Smooth muscle cell (in vitro differentiated cells): ENCODE measurements around the gene SOX13. TPM values are rescaled to one million over a fixed set of nuclear protein-coding genes. Genes with fewer than 3 reads are reported as not detected.

Experiments
- DNase-seq: peaks from one replicate; lab custom pipeline; 2025; ENCODE audit not compliant: unreplicated experiment; lab: John Stamatoyannopoulos, UW
- H2AFZ ChIP-seq: fragments of 200-600 bp; sonication (generic); 2 replicates; pipeline ENCODE4 v1.6.0; 2016; ENCODE audit warnings: antibody characterized with exemption, low read depth, mild to moderate bottlenecking
- H3F3A ChIP-seq: fragments of 200-600 bp; sonication (generic); 2 replicates; pipeline ENCODE4 v1.6.0; 2017; ENCODE audit warnings: antibody characterized with exemption, low read depth
- H3K27ac ChIP-seq: fragments of 200-600 bp; sonication (generic); 2 replicates; pipeline ENCODE4 v1.5.1; 2016; ENCODE audit warnings: low read depth, mild to moderate bottlenecking
- H3K27me3 ChIP-seq: fragments of 200-600 bp; sonication (generic); 2 replicates; pipeline ENCODE4 v1.6.1; 2016; ENCODE audit warnings: low read depth, mild to moderate bottlenecking
- H3K36me3 ChIP-seq: fragments of 200-600 bp; sonication (generic); 2 replicates; pipeline ENCODE4 v1.5.1; 2016; ENCODE audit warnings: low read depth
- H3K4me1 ChIP-seq: fragments of 200-600 bp; sonication (generic); 2 replicates; pipeline ENCODE4 v1.5.1; 2016; ENCODE audit warnings: low read depth
- H3K4me2 ChIP-seq: fragments of 200-600 bp; sonication (generic); 2 replicates; pipeline ENCODE4 v1.6.0; 2016; ENCODE audit warnings: mild to moderate bottlenecking
- H3K4me3 ChIP-seq: fragments of 200-600 bp; sonication (generic); 2 replicates; pipeline ENCODE4 v1.5.1; 2016; ENCODE audit warnings: mild to moderate bottlenecking
- H3K79me2 ChIP-seq: fragments of 200-600 bp; sonication (generic); 2 replicates; pipeline ENCODE4 v1.6.0; 2016; ENCODE audit warnings: low read depth, mild to moderate bottlenecking
- H3K9ac ChIP-seq: fragments of 200-600 bp; sonication (generic); 2 replicates; pipeline ENCODE4 v1.6.0; 2016; ENCODE audit warnings: low read depth
- H3K9me3 ChIP-seq: fragments of 200-600 bp; sonication (generic); replicated peaks from 2 replicates; pipeline ENCODE4 v1.5.1; 2016; ENCODE audit warnings: low read depth
- H4K20me1 ChIP-seq: fragments of 200-600 bp; sonication (generic); 2 replicates; pipeline ENCODE4 v1.6.0; 2016; ENCODE audit warnings: low read depth
- CTCF ChIP-seq: fragments of 200-600 bp; sonication (generic); IDR thresholded peaks from 2 replicates; pipeline ENCODE4 v1.5.1; 2017; ENCODE audit warnings: borderline replicate concordance, mild to moderate bottlenecking, antibody characterized with exemption; ENCODE audit not compliant: insufficient read depth, poor library complexity, severe bottlenecking
- WGBS: methylation state at CpG from one replicate; pipeline ENCODE4 v1.1.7; 2016; ENCODE audit warnings: low lambda C conversion rate; 5-methylcytosine and 5-hydroxymethylcytosine counted together
- polyA plus RNA-seq: library from polyadenylated mRNA; unstranded; fragments of >200 nt; fragmentation: Nextera tagmentation; extraction: Ambion mirVana; gene quantifications from 2 replicates; pipeline ENCODE4 v1.2.1, GENCODE V29; 2016
- total RNA-seq: library from RNA; depleted of rRNA; stranded (reverse); fragments of >200 nt; gene quantifications from 2 replicates; pipeline ENCODE4 v1.2.3, GENCODE V29; 2014

SOX13 gene
- total and polyA plus RNA-seq, 2 experiments from 2014 or later = 0.41 to 2.3 TPM

GRCh38 chr1:204146309-204146708, 73.4 kb downstream of the SOX13 start:
- Histone ChIP-seq H4K20me1 (no peaks in the 10 kb centered on the region), H3K4me1 (no peaks in the 10 kb centered on the region), H3K27me3 (no peaks in the 10 kb centered on the region), H3F3A (no peaks in the 10 kb centered on the region), H3K4me2 (no peak overlapping the region), H3K27ac (no peak overlapping the region), H3K9me3 (no peaks in the 10 kb centered on the region), H3K9ac (no peak overlapping the region), H3K4me3 (no peak overlapping the region), H3K36me3 (no peaks in the 10 kb centered on the region), H2AFZ (no peak overlapping the region), H3K79me2 (no peaks in the 10 kb centered on the region)
- DNase-seq = no peak
- no peak for TF ChIP-seq CTCF
- 91% methylated on average over 6 of the region's 6 CpGs for WGBS

GRCh38 chr1:204146965-204147364, 74.0 kb downstream of the SOX13 start:
- 93% methylated on average over 7 of the region's 7 CpGs for WGBS

GRCh38 chr1:204147406-204148383, 74.8 kb downstream of the SOX13 start:
- Histone ChIP-seq H3K4me1 (no peaks in the 10 kb centered on the region), H2AFZ (no peak overlapping the region), H4K20me1 (no peaks in the 10 kb centered on the region), H3K9ac (no peak overlapping the region), H3K36me3 (no peaks in the 10 kb centered on the region), H3K4me2 (no peak overlapping the region), H3K27me3 (no peaks in the 10 kb centered on the region), H3K27ac (no peak overlapping the region), H3F3A (no peaks in the 10 kb centered on the region), H3K9me3 (no peaks in the 10 kb centered on the region), H3K4me3 (no peak overlapping the region), H3K79me2 (no peaks in the 10 kb centered on the region)
- 74% methylated on average over 13 of the region's 13 CpGs for WGBS
- DNase-seq = no peak
- TF ChIP-seq CTCF = no peak

More at GRCh38 chr1:204146965-204147364, 74.0 kb downstream of the SOX13 start:
- Histone ChIP-seq H2AFZ (no peak overlapping the region), H3K27me3 (no peaks in the 10 kb centered on the region), H4K20me1 (no peaks in the 10 kb centered on the region), H3K4me1 (no peaks in the 10 kb centered on the region), H3K4me3 (no peak overlapping the region), H3K9ac (no peak overlapping the region), H3K4me2 (no peak overlapping the region), H3K79me2 (no peaks in the 10 kb centered on the region), H3F3A (no peaks in the 10 kb centered on the region), H3K36me3 (no peaks in the 10 kb centered on the region), H3K9me3 (no peaks in the 10 kb centered on the region), H3K27ac (no peak overlapping the region)
- no peak for TF ChIP-seq CTCF
- no peak for DNase-seq
